Measurements from ENCODE around the gene CEP104.

DNA sequence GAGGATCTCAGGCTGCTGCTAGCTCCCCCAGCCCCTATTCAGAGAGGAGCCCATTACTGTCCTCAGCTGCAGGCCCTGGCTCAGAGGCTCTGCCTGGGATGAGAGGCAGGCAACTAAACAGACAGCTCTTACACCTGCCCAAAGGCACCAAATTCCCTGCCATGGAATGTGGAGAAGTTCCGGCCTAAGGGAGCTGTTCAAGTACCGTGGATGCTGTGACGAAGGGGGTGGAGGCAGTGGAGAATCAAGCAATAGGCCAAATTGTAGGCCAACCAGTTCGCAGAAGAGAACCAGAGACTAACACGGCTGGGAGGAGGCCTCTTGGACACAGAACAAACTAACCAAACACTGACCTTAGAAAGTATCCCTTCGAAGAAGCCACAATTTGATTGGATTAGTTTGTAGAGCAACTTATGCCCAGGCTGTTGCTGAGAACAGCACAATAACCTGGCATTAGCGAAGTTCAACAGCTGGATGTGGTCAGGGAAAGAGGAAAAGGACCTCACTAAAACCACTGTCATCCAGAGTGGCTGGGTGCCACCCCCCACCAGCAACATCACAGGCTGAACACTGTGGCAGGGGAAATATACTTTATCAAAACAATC, 39.5 kb upstream of the CEP104 start:
- no peak for TF ChIP-seq CTCF (IDR thresholded peaks at IDR 0.05)
- TF ChIP-seq POLR2A (IDR thresholded peaks at IDR 0.05) = no peak
